Stimulated activated CD8-positive, alpha-beta memory T cell treated with anti-CD3 and anti-CD28 coated beads, Interleukin-15, amount 100 ng/mL, for 1 hour (primary cell): Measurements from ENCODE around the gene DEK.

Experiments used
- DNase-seq: peaks from one replicate; pipeline ENCODE4 v3.0.0-alpha.2; 2020; ENCODE audit warnings: low read depth

DEK gene

DNA sequence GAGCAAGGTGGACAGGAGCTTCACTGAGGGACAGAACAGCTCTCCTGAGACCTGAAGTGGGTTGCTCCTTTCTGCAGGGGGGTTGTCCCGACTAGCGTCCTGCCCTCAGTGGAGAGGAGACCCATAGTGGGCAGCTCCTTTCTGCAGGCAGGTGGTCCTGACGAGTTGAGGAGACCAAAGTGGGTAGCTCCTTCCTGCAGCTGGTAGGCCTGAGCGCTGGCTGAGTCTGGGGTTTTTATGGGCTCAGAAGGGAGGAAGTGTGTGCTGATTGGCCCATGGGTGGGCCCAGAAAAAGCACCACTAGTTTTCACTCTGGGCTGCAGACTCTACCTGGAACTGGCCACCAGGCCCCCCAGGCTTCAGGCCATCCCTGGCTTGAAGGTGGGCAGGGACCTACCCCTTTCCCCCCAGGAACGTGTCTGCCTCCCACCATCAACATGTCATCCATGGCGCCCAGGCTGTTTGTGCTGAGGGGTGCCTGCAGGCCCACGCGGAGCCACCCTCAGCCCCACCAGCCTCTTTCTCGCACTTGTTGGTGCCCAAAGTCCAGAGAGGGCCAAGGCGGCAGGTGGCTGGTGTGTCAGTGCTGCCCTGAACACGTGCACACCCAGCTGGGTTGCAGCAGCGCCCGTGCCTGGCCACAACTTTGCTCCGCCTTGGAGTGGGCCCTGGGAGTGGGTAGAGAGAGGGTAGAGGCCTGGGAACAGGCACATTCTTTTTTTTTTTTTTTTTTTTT, 1.6 kb upstream of the DEK start:
- DNase-seq: no peak

DNA sequence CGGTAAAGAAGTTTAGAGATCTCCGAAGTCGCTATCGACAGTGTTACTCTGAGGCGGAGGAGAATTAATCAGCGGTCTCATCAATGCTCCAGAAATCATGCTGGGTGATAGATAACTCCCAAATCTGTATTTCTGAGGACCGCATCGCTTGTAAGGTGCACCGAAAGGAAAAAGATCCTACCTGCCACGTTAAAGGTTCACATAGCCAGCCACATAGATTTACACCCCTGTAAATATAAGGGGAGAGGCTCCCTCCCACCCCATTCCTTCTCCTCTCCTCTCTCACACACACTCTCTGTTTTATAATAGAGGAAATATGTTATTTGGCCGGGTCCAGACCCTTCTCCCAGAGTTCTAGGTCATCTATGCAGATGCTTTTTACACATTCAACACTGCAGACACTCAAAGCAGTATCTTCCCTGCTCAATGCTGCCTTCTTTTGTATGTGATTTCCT, 620 bp upstream of the DEK start:
- DNase-seq: no peak

DNA sequence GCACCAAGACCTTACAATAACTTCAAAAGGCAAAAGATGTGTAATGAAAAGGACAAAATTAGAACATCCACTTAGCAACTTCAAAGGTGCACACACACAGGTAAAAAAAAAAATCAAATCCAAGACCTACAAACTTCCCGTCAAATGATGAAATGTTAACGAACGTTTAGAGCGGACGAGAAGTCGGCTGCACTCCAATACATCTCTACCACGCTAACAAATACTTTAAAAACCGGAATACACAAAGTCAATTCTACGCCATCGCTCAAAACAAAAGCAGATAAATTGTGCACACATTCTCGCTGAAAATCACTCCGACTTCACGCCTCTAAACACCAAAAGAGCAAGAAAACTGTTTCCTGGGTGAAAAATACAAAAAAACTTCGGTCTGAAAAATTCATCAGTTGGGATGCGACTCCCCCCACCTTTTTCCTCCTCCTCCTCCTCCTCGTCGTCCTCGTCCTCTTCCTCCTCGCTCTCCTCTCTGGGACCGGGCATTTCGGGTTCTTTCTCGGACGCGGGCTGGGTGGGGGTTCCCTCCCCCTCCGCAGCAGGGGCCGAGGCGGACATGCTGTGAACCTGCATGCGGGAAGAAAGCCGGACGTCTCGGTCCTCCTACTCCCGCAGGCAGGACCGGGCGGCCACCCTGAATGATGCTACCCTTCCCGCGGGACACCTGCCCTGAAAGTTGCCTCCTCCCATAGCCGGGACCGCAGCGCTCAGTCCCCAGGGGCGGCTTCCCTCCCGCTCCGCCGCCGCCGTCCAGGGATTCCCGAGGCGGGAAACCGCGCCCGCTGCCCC, 712 bp downstream of the DEK start:
- no peak for DNase-seq

DNA sequence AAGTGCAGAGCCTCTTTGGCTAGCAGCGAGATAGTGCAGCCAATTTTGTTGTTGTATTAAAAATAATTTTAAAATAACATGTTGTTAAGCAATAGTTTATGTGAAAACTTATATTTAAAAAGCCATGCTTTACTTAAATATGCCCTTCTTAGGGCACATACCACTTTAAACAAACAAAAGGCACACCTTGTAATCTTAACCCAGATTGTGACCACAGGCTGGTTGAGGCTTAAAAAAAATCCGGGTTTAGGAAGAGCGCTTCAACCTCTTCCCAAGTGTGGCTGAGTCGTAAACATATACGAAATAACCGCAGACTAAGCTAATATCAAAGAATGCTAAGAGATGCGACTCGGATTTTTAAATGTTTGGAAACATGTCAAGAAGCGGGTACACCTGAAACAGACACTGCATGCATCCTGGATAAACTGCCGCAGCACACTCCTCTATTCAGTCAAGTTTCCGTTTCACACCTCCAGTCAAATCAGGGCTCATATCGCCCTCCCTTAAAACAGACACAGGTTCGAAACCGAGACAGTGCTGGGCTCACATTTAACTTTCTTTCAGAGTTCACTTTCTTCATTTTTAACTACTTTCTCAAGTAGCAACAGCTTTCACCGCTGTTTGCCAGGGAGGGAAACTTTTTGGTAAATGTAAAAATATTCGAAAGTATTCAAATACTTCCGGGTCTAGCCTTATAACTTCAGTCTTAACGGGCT, 1.5 kb downstream of the DEK start:
- no peak for DNase-seq

DNA sequence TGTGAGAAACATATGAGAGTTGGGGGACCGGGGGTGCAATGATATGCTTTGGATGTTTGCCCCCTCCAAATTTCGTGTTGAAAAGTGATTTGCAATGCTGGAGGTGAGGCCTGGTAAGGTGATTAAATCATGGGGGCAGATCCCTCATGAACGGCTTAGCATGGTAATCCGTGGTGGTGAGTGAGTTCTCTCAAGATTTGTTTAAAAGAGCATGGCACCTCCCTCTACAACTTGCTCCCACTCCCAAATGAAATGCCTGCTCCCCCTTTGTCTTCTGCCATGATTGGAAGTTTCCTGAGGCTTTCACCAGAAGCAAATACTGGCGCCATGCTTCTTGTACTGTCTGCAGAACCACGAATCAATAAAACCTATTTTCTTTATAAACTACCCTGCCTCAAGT, 2.5 kb downstream of the DEK start:
- no peak for DNase-seq

DNA sequence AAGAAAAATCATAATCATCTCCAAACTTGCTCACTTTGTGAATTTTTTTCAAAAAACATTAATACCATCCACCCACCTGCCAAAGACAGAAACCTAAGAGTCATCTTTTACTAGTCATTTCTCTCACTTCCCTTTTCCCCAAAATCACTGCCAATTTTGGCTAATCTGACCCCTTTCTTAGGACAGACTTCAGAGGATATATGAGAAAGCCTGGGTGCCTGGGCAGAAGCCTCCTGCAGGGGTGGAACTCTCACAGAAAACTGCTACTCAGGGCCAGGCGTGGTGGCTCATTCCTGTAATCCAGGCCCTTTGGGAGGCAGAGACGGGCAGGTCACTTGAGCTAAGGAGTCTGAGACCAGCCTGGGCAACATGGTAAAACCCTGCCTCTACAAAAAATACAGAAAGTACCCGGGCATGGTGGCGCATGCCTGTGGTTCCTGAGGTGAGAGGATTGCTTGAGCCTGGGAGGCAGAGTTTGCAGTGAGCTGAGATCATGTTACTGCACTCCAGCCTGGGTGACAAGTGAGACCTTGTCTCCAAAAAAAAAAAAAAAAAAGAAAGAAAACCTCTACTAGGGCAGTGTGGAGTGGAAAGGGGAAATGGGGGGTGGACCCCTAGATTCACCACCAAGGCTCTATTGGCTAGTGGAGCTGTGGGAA, 3.8 kb downstream of the DEK start:
- no peak for DNase-seq

DNA sequence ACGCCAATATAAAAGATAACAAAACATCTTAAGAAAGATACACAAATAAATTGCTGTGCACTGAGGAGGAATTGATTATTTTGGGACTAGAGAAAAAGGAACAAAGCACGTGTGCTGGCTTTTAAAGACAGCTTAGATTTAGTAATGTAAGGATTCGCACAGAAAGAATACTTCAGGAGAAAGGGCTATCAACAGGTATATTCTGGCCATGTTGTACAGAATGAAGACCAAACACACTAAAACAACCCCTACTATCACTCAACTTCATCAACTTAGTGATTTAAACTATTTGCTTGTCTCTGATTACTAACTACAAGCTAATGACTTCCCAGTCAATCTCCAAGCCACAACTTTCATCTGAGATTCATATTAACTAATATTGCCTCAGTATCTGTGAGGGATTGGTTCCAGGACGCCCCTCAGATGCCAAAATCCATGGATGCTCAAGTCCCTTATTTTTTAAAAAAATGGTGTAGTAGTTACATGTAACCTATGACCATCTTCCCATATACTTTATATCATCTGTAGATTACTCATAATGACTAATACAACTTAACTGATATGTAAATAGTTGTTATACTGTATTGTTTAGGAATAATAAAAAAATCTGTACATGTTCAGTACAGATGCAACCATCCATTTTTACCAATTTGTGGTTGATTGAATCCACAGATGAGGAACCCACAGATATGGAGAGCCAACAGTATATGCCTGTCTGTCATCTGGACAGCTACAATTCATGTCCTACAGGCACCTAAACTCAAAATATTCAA, 4.5 kb downstream of the DEK start:
- no peak for DNase-seq

DNA sequence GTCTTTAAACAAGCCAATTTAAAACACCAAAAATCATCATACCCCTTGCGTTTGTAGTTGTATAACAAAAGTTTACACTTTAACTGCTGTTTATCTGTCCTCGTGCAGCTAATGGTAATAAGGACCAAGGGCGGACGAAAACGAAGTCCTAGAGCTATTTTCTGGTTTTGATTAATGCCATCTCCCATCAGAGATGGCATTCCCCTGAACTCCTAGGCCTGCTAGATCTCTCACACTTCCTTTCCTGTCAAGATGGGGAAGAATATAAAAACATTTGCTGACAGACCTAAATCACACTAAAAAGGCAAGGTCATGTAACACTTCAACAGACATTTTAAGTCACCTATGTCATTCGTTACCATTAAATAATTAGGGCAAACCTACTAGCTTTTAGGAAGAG, 9.5 kb downstream of the DEK start:
- no peak for DNase-seq

DNA sequence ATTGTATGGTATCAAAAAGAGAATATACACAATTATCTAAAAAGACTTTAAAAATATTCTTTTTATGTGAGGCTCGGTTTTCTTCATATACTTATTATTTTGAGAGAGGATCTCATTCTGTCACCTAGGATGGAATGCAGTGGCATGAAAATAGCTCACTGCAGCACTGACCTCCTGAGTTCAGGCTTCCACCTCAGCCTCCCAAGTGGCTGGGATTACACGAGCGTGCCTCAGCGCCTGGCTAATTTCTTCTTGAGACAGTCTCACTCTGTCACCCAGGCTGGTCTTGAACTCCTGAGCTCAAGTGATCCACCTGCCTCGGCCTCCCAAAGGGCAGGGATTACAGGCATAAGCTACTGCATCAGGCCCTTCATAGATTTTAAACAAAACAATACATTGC, 10.7 kb downstream of the DEK start:
- DNase-seq: no peak

DNA sequence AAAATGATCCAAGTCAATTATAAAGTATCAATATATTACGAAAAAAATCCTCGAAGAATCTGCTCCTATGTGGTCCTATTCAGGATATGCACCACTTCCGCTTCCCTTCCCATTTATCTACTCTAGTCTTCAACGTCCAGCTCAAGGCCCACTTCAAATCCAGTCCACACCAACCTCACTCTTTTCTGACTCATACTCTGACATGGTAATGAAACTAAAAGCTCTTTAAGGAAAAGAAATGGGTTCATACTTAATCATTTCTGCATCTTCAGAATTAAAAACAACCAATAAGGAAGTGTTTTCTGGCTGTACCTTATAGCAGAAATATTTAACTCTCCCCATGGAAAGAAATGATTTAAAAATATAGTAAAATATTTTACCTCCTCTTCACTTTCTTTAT, 15.1 kb downstream of the DEK start:
- no peak for DNase-seq

DNA sequence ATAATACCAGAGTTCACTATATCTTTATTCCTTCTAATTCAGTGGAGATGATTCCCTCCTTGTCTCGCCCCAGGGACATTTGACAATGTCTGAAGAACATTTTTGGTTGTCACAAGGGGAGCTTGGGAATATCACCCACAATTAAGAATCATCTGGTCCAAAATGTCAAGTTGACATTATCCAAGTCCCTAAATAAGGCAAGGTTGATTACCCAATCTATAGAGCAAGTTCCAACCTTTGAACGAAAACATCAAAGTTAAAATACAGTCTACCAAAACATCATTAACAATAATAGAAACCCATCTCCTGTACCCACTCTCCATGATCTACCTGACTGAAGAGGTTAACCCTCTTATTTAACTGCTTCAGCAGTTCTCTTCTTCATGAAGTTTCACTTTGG, 15.6 kb downstream of the DEK start:
- DNase-seq: no peak

DNA sequence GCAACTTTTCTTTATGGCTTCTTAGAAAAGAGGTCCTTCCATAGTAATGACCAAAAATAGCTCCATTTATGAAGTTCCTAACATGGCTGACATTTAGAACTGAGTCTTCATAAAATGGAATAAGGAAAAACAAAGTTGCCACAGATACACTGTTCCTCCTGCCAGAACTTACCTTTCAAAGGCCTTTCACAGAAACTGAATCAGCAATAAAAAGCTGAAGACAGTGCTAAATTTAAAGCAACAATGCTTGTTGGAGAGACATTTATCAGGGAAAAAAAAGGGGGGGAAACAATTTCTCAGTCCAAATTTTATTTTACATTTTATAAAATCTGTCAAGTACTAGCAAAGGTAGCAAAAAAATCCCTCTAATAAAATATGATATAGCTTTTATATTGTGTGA, 17.3 kb downstream of the DEK start:
- DNase-seq: no peak

DNA sequence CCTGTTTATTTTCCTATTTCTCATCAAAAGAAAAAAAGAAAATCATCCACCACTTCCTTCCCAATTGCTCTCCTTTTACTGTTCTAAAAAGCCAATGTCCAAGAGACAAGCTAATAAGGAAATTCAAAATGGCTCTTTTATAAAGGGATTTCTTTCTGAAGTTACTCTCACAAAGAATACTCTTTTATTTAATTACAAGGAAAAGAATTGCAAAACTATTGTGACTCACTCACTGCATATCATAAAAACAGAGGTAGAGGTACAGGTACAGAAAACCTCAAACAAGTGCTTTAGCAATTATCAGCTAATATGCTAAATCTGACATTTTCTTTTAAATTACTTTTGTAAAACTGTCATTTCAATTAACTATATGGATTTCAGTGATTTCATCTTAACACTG, 18.1 kb downstream of the DEK start:
- no peak for DNase-seq

DNA sequence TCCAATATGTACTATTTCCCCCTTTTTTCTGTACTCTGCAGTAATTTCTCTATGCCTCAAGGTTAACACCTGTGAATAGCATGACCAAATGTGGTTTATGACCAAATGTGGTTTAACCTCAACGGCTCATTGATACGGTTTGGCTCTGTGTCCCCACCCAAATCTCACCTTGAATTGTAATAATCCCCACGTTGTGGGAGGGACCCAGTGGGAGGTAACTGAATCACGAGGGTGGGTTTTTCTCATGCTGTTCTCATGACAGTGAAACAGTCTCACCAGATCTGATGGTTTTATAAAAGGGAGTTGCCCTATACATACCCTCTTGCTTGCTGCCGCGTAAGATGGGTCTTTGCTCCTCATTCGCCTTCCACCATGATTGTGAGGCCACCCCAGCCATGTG, 18.7 kb downstream of the DEK start:
- no peak for DNase-seq

DNA sequence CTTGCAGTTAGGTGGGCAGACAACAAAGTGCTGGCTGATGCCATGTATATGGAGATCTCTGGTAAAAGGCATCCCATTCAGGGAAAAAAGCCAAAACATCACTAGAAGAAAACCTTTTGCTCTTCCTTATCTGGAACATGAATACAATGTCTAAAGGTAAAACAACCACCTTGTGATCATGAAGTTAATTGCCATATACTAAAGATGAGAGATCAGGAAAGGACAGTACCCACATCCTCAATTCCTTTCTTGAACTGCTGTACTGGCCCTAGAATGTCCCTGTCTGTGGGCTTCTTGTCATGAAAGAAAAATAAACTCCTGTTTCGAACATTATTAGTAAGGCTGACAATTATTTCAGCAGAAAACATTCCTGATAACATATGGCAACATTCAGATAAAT, 19.3 kb downstream of the DEK start:
- no peak for DNase-seq

DNA sequence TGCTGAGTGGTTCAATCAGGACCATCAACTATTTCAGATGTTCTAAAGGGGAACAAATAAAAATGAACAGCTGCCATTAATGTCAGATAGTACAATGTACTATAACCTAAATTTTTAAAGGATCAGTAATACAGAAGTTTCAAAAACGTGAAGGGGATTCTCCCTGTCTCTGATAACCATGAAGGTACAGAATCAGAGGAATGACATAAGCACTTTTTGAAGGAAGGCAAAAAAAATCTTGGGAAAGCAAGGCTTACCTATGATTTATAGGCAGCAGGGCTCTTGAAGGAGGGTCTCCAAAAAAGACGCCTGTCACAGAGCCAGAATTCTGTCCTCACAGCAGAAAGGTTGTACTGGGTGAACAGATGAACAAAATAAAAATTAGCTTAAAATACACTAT, 20.1 kb downstream of the DEK start:
- no peak for DNase-seq

DNA sequence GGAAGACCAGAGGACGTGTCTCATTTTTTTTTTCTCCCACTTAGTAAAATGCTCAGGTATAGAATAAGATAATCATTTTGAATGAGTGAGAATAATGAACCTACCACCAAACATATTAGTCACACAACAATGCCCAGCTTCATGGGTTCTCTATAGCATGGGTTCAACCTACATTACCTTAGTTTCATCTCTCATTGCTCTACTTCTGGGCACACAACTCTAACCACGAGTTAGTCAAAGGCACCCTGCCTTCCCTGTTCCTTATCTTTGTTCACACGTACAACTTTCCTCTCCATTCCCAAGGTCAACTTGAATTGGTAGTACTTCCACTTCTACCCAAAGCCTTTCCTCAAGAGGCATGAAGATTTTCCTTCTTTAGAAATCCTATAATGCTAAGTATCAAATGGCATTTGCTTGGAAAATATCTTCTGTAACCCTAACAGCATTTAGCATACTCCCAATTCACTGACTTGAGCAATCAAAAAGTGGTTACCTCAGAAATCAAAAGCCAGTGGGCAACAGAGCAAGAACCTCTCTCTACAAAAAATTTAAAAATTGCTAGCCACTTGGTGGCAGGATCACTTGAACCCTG, 20.9 kb downstream of the DEK start:
- no peak for DNase-seq

DNA sequence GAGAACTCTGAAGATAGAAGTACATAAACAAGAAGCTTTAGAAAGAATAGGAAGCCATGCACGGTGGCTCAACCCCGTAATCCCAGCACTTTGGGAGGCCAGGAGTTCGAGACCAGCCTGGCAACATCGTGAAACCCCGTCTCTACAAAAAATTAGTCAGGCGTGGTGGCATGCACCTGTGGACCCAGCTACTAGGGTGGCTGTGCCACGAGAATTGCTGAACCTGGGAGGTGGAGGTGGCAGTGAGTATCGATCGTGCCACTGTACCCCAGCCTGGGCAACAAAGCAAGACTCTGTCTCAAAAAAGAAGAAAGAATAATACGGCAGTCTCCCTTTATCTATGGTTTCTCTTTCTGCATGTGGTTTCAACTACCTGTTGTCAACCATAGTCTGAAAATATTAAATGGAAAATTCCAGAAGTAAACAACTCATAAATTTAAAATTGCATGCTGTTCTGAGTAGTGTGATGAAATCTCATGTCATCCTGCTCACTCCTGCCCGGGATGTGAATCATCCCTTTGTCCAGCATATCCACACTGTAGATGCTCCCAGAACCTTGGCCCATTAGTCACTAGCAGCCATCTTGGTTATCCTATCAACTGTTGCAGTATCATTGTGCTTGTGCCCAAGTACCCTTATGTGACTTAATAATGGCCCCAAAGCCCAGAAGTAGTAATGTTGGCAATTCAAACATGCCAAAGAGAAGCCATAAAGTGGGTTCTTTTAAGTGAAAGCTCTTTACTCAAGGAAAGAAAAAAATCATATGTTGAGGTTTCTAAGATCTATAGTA, 22.1 kb downstream of the DEK start:
- DNase-seq: no peak

DNA sequence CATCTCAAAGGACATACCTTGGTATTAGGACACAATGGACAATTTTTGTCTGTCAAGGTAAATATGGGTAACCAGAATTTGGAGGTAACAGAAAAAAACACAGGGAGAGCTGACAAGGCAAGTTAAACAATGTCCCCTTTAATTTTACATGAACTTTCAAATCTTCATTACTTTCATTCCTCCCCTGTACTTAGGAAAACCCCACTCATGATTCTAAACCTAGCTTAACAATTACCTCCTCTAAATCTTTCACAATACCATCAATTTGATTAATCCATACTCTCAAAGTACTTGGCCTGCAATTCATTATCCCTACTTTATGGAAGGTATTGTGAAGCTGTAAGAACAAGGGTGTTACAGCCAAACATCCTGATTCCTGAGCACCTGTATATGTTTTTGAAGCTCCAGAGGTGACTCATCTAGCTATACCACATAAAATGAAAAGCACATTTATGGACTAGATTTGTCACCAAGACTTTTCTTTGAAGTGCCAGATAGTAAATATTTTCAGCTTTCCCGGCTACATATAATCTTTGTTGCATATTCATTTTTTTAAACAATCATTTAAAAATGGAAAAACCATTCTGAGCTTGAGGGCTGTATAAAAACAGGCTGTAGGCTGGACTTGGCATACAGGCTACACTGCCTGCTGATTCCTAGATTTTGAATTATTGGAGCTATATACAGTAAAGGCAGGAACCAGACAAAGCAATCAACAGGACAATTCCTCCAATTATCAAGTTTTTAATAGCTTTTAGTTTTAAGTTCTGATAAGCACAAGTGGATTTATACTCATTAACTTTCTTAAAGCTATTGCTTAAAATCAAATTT, 22.9 kb downstream of the DEK start:
- DNase-seq: no peak

DNA sequence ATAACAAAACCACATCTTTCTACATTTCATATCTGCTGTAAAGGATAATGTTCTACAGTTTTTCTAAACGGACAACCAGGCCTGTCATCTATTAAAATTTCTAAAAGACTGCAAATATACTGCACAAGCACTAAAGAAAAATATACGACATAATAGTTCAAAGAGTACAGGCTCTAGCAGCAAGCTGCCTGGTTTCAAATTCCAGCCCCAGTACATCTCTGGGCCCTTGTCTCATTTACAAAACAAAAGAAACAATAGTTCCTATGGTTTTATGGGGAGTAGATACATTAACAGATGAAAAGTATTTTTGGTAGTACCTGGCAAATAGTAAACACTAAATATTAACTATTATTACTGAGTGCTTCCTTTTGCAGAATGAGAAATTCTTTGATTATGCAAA, 24.1 kb downstream of the DEK start:
- DNase-seq: no peak
